Germinal center (tissue), 1 donor: Measurements from ENCODE around the gene PHACTR1.
"Not testable (repeated sequence)": the region's sequence is repeated elsewhere in the genome, so short reads cannot be mapped to it uniquely, and the experiment has no call there.

Experiments used
- DNase-seq: peaks from one replicate; pipeline ENCODE4 v3.0.0; 2012; ENCODE audit warnings: mixed read lengths, low spot score

PHACTR1 gene

DNA sequence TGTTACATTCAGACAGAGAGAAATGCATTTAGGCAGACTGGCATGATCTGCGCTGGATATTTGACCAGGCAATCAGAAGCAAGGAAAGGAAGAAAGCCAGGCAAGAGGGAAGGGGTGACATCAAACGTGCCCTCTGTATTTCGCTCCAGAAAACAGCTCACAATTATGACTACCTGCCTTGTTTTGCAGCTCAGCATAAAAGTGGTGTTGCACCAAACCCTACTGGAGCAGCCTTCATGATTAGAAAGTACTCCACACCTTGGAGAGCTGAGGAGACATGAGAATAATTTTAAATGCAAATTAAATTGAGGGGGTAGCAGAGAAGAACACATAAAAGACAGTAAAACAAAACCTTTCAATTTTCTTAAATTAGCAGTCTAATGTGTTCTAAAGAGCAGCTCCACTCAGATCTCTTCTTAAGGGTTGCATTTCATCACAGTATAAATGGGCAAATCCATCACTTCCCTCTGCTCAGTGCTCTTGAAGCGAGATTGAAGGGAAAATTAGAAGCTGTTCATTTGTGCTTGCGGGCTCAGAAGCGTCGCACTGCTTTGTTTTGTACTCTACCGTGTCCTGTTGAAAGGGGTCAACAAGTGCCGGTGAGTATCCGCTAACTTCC lies at the start of gene PHACTR1:
PHACTR1 (plus strand) TSS at position 470 of the 619 bp plus-strand sequence.
- no peak for DNase-seq

DNA sequence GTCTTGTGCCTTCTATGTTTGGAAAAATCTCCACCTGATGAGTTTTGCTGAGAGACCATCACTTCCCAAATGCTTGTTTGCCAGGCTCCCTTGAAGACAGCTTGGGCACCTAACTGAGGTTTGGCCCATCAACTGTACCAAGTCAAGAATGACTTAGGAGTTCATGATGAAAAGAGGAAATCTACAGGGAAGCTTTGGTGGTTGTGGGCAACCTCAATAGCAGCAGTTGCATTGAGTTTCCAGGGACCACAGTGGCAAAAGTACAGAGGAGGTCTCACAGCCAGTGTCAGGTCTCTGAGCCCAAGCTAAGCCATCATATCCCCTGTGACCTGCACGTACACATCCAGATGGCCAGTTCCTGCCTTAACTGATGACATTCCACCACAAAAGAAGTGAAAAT lies 49.7 kb upstream of the PHACTR1 start:
- DNase-seq, result no peak

DNA sequence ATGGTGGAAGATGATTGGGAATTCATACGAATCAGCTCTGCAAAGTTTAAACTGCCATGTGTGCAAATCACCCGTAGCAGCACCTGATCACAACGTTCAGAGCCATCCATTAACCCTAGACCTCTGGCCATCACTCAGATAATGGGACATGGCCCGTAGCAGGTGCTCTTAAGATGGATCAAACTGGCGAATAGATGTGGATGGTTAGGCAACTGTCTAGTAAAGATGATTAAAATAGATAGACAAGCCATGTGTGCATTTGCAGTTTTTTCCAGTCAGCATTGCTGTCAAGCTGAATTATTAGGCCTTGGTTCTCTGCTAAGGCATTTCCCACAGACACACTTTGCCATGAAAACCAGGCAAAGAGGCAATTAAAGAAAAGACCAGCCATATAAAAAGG lies 40.6 kb upstream of the PHACTR1 start:
- no peak for DNase-seq

DNA sequence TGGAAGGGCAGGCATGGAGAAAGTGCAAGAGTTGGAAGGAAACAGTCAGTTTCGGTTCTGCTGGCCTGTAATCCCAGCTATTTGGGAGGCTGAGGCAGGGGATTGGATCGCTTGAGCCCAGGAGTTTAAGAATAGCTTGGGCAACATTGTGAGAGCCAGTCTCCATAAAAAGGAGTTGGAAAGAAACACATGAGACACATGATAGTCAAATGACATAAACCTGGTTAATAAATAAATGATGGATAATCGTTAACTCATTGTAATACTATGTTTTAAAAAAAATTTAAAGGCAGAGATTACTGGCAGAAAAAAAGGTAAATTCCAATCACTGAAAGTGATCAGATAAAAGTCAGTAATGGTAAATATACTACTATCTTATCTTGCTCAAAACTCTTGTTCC lies 37.2 kb upstream of the PHACTR1 start:
- no peak for DNase-seq

DNA sequence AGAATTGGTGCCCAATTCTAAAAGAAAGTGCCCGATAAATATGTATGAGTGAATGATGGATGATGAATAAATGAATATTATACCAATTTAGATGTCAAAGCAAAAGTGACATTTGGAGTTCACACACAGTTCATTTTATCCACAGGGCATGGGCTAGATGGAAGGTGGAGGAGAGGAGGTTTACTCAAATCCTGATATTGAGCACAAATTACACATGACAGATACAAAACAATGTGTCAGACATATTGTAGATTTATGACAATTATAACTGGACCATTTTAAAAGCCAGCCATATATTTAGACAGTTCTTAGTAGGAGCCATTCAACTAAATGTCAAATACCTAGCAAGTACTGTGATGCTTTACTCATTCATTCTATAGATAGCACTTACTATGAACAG lies 23.4 kb upstream of the PHACTR1 start:
- DNase-seq, result no peak

DNA sequence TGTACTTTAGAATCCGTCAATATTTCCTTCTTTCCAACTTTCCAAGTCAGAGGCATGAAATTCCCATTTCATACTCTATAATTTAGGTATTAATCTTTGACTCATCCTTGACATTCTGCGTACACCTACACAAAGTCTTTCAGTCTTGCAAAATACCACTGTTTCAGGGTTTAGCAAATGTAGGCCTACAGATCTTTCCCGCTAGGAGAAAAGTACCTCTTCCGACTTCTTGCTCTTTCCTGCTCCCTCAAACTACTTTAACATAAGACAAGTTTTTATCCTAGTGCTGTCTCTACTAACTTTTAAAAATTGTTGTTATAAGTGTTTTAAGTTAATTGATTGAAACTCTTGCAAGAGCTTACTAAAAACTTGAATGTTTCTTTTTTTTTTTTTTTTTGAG lies 18.3 kb upstream of the PHACTR1 start:
- DNase-seq, result no peak

DNA sequence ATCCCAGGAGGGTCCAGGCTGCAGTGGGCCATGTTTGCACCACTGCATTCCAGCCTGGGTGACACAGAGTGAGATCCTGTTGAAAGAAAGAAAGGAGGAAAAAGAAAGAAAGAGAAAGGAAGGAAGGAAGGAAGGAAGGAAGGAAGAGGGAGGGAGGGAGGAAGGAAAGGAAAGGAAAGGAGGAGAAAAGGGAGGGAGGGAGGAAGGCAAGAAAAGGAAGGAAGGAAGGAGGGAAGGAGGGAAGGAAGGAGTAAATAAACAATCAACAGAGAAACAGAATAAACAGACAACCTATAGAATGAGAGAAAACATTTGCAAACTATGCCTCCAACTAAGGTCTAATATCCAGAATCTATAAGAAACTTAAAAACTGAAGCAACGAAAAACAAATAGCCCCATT lies 11.6 kb upstream of the PHACTR1 start:
- DNase-seq, result no peak

DNA sequence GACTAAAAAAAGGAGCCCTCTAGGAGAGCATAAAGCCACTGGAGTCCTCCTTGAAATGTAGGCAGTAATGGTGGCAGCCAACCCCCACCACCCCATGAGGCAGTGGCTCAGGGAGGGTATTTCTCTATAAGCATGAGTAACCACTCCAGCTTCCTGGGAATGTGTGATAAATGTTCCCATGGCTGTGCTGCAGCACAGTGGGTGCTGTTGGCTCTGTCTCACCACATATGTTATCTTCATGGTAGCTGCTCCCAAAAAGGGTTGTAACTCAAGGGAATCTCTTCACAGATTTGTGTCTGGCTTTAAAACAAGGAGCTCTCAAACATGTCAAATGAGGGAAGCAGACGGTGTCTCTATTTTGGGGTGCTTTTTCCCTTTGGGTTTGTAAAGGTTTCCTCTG lies 7.5 kb upstream of the PHACTR1 start:
- DNase-seq, result no peak

DNA sequence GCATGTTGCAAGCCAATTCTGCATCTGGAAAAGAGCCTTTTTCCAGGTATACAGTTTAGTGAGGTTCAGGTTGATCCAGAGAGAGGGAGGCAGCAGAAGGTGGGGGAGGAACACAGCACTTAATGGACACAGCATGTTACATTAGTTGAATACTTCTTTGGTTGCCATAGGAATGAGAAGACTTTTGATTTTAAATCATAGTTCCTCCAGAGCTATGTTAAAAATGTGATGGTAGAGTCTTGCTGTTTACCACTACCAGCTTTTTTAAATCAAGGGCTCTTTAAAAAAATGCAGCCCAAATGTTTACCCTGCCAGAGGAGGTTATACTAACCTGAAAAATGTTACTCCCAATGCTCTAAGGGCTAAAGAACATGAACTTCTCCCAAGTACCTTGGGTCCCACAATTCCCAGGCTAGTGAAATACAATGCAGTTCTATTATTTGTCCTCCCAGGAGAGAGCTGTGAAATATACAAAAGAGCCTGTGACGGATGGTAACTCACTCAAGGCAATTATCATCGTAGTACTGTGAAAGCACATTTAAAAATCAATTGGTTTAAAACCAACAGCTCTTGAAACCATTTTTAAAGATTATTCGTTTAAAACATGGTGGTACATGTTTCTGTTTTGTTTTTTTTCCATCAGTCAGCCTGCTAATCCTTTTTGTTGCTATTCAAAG lies 6.9 kb upstream of the PHACTR1 start:
- DNase-seq, result no peak

DNA sequence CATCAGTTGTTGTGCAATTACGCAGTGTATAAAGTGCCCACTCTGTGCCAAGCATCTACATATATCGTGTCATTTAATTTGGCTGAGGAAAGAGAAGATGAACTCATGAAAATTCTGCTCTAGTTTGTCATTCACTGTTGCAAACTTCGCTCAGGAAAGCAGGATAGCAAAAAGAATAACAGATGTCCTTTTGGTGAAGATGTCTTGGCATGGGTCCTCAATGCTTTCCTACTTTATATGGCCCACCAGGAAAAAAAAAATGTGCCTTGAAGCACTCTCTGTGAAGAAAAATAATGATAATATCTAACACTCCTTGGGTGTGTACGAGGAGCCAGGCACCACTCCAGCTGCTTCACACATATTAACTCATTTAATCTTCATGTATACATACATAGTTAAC lies 5.6 kb upstream of the PHACTR1 start:
- DNase-seq, result no peak

DNA sequence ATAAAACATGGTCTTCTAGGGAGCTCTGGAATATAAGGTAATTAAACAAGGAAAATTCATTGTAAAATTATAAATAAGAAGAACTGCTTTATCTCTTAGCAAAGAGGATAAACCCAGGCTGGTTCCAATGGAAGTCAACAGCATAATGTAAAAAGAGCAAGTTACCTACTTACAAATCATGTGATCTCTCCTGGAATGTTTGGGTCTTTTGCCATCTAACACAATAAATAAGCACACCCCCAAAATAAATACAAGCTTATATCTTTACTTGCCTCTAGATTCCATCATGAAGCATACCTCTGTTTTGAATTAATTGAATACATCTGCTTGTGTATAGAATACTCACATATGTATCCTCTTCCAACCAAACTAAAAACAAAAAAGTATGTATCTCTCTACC lies 2.5 kb upstream of the PHACTR1 start:
- no peak for DNase-seq

DNA sequence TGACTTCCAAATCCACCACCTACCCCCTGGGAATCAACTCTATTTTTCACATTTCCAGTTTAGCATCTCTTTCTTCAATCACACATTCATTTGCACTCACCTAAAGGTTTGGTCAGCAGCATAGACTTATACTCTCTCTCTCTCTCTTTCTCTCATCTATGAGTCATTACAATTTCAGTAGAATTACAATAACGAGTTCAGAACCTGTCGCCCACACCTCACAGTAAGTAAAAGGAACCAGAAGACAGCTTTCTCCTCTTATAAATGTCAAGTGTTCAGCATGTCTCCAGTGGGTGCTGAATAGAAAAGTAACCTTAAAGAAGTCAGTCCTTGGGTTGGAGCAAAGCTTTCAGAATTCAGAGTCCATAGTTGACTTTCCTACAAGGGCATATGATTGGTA lies 1.1 kb upstream of the PHACTR1 start:
- no peak for DNase-seq

DNA sequence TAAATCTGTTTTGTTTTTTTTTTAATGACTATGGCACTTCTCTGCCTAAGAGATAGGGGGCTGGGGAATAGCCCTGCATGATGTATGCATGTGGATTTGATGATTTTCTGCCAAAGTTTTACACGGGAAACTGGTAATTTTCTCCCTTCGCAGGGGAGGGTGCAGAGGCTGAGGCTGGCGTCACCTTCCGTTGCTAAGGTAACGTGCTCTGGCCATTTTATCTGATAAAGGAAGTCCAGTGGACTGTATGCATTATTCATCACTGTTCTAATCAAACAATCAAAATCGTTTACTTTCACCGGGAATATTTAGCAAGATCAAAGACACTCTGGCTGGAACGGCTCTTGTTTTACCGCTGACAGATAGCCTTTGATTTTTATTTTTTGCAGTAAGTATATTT lies 789 bp downstream of the PHACTR1 start:
- no peak for DNase-seq

DNA sequence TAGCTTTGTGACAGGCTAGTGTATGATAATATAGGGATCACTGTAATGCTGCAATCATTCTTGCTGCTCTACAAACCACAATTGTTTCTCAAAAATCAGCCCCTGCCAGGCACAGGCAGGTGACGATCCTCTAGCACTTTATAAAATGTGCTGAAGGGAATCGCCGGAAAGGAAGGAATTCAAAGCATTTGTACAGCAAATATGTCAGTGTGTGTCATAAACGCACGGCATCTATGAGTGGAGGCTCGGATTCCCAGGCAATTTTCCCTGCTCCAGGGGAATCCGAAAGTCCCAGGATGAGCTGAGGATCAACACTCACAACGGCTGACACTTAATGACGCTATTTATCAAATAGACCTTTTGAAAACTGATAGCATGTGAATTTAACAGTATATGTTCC lies 1.4 kb downstream of the PHACTR1 start:
- DNase-seq, result no peak

DNA sequence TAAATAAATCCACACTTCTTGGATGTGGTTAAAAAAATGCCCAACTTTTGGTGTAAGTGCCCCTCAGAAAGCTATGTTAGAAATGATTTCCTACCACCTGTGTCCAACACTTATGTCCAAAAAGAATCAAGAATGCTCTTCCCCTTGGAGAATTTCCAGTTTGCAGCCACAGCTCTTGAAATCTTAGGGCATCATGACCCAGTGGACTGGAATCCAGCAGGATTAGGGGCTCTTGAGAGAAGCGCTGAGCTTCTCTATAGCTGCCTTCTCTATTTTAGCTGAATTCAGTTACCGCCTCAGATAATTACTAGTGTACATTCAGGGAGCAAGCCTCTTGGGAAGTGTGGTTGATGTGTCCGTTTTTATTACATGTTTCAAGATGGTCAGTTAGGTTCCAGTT lies 2.5 kb downstream of the PHACTR1 start:
- DNase-seq, result no peak

DNA sequence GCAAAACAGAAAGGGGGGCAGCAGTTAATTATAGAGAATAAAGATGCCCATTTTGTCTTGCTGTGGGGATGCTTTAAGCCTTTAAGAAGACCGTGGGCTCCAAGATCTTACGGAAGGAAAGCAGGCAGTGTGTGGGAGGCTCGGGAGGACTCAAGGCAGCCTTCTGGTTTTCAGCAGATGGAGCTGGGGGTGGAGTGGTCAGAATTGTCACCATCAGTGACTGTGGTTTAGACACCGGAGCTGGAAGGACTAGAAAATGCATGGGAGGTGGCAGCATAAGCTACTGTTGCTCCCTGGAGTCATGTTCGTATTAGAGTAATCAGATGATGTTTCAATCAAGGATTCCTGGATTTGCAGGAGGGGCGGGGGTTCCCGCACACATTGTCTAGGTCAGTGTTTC lies 3.7 kb downstream of the PHACTR1 start:
- DNase-seq, result no peak

DNA sequence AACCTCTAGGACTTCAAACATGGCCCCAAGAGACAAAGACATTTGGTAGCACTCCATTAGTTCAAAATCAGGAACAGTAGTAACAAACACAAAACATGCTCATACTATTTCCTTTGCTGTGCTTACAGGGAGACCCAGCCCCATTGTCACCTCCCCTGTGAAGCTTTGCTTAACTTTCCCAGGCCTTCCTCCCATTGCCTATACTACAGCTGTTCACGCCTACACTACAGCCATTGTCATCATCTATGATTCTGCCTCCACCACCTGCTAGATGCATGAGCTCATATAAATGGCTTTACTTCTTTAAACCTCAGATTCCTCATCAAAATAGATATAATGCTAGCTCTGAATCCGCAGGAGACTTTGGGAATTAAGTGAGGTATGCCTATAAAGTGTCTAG lies 8.7 kb downstream of the PHACTR1 start:
- no peak for DNase-seq

DNA sequence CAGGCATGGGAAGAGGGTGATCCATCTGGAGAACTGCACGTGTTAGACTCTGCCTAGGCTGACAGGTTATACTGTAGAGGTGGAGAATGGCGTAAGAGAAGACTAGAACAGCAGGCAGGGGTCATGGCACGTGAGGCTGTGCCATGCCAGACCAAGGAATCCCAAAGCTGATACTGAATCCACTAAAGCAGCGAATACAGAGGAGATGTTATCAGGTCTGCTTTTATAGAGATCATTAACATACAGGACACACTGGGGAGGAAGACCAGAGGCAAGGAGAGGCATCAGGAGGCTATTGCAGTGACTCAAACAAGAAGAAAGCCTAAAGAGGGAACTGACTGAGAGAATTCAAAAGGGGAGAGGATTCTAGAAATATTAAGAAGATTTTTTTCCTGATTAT lies 12.9 kb downstream of the PHACTR1 start:
- no peak for DNase-seq

DNA sequence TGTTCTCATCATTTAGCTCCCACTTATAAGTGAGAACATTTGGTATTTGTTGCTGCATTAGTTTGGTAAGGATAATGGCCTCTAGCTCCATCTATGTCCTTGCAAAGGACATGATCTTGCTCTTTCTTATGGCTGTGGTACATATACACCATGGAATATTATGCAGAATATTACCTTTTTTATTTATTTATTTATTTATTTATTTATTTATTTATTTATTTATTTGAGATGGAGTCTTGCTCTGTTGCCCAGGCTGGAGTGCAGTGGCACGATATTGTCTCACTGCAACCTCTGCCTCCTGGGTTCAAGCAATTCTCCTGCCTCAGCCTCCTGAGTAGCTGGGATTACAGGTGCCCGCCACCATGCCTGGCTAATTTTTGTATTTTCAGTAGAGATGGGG lies 14.2 kb downstream of the PHACTR1 start:
- not testable (repeated sequence) for DNase-seq

DNA sequence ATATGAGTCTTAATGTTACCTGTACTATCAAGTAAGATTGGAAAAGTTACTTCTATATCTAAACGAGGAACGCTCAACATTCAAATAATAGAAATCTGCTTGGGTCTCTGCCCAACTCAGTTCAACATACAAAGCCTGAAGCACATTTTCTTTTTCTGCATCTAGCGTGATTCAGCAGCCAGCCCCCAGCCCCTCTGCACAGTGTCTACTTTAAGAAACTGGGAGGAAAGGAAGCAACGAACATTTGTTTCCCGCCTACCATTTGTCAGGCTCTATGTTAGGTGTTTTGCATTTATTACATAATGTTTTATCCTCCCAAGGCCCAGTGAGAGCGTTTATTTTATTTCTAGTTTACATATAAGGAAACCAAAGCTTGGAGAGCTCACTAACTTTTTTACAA lies 17.3 kb downstream of the PHACTR1 start:
- DNase-seq, result no peak

DNA sequence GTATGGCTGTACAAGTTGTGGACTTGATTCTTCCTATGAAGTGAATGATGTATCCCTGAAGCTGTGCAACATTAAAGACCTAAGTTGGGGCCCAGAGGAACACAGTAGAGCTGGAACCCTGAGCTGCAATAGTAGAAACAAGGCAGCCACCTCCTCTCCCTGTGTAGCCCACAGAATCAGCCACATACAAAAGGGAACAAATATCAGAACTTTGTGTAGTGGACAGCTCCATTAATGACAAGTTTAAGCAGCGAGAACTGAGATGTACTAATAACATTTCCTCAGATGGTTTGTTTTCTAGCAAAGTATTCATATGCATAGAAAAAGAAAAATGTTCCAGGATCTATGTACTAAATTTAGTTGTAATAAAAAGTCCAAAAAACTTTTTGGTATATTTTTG lies 19.2 kb downstream of the PHACTR1 start:
- no peak for DNase-seq

DNA sequence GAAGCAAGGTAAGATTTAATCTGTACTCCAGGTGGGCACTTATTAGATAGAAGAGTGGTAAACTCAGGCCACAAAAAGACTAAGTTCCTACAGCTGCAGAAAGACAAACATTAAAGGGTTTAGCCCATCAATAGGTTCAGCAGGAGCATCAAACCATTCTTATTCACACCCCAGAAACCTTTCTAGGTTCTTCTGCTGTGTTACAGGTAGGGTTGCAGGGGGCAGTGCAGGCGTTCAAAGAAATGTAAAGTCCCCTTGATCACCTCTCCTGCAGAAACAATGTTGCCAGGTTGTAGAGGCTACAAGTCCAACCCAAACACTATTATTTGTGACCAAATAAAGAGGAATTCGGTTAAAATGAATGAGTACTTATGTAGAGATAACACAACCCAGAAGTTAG lies 31.8 kb downstream of the PHACTR1 start:
- no peak for DNase-seq

DNA sequence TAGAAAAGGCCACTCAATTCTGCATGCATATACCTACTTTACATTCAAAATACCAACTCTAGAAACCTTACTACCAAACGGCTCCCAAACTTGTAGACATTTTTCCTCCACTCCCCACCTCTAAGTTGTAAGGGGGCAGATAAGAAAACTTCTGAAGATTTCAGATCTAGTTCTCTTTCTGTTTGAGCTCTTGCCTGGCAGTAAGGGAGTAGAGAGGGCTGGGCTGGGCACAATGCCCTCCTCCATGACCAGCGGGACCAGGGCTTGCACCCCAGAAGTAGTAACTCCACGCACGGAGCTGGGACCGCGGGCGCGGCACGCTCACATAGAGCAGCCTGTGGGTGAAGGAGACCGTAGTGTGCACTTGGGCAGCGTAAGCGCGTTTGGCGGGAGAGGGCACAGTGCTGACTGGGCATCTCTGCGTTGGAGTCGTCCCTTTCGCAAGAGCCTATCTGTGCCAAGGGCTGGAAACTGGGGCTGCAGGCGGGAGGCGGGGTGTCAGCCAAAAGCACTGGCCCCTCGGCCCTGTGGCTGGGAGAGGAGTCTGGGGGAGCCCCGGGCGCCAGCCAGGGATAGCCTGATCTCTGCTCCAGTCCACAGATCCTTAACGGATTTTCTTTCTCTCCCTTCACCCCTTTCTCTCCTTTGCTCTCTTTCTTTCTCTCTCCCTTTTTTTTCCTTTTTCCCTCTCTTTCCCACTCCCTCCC lies 32.4 kb downstream of the PHACTR1 start:
- DNase-seq, result no peak
